NCI-H1048 (cell line): ENCODE data around the gene SULT1A3.
"Not testable (repeated sequence)": the region's sequence is repeated elsewhere in the genome, so short reads cannot be mapped to it uniquely, and the experiment has no call there.

Experiments used
- DNase-seq: peaks from one replicate; lab custom pipeline; 2025; lab: John Stamatoyannopoulos, UW

Gene SULT1A3

DNA sequence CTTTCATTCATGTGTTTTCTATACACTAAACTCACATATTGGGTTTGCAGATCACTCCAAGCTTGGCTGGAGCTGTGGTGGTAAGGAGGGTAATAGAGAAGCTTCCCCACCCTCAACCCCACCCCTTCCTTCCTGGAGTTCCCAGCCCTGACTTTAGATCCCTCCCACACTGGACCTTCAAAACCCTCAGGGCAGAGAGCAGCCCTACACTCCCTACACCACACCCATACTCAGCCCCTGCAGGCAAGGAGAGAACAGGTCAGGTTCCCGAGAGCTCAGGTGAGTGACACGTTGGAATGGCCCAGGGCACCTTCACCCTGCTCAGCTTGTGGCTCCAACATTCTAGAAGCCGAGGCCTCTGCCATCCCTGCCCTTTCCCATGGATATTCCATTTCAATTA, at the start of gene SULT1A3:
Gene SULT1A3, plus strand, starts transcription at position 207 of the 400 bp plus-strand sequence. CDS start 1,474 bp downstream, outside the sequence.
- DNase-seq = not testable (repeated sequence)

DNA sequence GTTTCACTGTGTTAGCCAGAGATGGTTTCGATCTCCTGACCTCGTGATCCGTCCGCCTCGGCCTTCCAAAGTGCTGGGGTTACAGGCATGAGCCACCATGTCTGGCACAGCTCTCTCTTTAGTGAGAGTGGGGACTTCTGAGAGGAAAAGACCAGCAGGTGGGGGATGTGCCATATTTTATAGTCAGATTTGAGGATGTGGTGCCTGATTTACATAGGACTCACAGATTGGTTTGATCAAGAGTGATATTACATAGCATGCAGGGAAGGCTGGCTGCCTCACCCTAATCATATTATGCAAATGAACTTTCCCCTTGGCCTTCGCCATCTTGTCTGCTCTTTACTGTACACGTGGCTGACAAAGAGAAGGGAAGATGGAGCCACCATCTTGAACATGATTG, 48.0 kb upstream of the SULT1A3 start:
- DNase-seq = no peak

DNA sequence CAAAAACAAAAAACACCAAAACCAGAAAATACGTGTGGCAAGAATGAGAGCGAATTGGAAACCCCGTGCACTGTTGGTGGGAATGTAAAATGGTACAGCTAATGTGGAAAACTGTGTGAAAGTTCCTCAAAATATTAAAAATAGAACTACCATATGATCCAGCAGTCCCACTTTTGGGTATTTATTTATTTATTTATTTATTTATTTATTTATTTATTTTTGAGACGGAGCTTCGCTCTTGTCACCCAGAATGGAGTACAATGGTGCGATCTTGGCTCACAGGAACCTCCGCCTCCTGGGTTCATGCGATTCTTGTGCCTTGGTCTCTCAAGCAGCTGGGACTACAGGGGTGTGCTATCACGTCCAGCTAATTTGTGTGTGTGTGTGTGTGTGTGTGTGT, 46.5 kb upstream of the SULT1A3 start:
- no peak for DNase-seq

DNA sequence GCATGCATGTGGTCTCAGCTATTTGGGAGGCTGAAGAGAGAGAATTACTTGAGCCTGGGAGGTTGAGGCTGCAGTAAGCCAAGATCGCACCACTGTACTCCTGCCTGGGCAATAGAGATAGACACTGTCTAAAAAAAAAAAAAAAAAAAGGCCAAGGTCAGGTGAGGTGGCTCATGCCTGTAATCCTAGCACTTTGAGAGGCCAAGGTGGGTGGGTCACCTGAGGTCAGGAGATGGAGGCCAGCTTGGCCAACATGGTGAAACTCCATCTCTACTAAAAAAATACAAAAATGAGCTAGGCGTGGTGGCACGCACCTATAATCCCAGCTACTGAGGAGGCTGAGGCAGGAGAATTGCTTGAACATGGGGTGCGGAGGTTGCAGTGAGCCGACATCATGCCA, 43.9 kb upstream of the SULT1A3 start:
- no peak for DNase-seq

DNA sequence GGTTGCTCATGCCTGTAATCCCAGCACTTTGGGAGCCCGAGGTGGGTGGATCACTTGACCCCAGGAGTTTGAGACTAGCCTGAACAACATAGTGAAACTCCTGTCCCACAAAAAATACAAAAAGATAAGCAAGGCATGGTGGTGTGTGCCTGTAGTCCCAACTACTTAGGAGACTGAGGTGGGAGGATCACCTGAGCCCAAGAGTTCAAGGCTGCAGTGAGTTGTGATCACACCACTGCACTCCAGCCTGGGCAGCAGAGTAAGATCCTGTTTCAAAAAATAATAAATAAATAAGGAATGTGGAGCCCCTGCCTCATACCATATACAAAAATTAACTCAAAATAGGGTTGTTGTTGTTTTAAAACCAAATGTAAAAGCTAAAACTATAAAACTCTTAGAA, 41.8 kb upstream of the SULT1A3 start:
- no peak for DNase-seq

DNA sequence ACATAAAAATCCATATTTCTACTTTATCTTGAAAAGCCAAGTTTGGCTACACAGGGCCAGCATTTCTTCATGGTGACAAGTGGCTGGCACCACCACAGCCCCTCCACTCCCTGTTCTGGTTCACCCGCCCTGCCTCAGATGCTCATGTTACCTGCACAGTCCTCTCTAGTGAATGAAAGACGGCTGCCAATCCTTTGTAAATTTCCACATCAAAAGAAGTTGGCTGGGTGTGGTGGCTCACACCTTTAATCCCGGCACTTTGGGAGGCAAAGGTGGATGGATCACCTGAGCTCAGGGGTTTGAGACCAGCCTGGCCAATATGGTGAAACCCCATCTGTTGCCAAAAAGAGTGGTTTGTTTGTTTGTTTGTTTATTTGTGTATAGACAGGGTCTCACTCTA, 35.5 kb upstream of the SULT1A3 start:
- DNase-seq = no peak

DNA sequence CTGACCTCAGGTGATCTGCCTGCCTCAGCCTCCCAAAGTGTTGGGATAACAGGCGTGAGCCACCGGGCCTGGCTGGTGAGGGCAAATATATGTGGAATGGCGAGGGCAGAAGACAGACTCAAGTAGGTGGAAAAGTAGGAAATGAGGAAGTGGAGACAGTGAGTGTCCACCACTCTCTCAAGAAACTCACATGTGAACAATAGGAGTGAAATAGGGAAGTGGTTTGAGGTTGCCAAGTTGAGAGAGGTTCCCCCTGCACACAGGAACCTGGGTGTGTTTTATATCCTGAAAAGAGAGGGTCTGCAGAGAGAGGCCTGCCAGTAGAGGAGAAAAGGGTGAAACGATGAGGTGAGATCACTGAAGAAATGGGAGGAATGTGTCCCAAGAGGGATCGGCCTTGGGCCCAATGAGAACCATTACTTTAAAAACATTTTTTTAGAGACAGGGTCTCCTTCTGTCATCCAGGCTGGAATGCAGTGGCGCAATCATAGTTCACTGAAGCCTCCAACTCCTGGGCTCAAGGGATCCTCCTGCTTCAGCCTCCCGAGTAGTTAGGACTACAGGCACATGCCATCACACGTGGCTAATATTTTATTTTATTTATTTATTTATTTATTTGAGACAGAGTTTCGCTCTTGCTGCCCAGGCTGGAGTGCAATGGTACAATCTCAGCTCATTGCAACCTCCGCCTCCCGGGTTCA, 32.7 kb upstream of the SULT1A3 start:
- DNase-seq = no peak

DNA sequence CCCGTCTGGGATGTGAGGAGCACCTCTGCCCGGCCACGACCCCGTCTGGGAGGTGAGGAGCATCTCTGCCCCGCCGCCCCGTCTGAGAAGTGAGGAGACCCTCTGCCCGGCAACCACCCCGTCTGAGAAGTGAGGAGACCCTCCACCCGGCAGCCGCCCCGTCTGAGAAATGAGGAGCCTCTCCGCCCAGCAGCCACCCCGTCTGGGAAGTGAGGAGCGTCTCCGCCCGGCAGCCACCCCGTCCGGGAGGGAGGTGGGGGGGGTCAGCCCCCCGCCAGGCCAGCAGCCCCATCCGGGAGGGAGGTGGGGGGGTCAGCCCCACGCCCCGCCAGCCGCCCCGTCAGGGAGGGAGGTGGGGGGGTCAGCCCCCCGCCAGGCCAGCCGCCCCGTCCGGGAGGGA, 30.3 kb upstream of the SULT1A3 start:
- DNase-seq = not testable (repeated sequence)

DNA sequence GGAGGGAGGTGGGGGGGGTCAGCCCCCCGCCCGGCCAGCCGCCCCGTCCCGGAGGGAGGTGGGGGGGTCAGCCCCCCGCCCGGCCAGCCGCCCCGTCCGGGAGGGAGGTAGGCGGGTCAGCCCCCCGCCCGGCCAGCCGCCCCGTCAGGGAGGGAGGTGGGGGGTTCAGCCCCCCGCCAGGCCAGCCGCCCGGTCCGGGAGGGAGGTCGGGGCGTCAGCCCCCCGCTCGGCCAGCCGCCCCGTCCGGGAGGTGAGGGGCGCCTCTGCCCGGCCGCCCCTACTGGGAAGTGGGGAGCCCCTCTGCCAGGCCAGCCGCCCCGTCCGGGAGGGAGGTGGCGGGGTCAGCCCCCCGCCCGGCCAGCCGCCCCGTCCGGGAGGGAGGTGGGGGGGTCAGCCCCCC, 29.6 kb upstream of the SULT1A3 start:
- not testable (repeated sequence) for DNase-seq

DNA sequence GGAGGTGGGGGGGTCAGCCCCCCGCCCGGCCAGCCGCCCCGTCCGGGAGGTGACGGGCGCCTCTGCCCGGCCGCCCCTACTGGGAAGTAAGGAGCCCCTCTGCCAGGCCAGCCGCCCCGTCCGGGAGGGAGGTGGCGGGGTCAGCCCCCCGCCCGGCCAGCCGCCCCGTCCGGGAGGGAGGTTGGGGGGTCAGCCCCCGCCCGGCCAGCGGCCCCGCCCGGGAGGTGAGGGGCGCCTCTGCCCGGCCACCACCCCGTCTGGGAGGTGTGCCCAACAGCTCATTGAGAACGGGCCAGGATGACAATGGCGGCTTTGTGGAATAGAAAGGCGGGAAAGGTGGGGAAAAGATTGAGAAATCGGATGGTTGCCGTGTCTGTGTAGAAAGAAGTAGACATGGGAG, 28.9 kb upstream of the SULT1A3 start:
- DNase-seq = not testable (repeated sequence)

DNA sequence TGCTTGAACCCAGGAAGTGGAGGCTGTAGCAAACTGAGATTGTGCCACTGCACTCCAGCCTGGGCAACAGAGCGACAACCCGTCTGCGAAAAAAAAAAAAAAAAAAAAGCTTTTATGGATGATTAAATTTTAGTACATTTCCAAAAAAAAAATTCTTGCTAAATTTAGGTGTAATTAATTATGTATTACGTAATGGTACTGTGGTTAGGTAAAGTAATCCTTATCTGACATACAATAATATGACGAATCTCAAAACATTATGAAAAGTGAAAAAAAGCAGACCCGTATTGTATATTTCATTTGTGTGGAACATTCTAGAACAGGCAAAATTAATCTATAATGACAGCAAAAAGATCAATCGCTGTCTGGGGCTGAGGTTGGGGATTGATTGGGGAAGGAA, 26.0 kb upstream of the SULT1A3 start:
- no peak for DNase-seq

DNA sequence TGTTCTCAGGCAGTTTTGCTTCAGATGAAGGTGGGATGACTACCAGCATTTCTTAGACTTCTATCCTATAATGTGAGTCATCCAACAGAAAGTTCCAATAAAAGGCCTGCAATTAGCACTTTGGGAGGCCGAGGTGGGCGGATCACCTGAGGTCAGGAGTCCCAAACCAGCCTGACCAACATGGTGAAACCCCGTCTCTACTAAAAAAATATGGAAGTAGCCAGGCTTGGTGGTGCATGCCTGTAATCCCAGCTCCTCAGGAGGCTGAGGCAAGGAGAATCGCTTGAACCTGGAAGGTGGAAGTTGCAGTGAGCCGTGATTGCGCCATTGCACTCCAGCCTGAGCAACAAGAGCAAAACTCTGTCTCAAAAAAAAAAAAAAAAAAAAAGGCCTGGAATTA, 22.2 kb upstream of the SULT1A3 start:
- not testable (repeated sequence) for DNase-seq

DNA sequence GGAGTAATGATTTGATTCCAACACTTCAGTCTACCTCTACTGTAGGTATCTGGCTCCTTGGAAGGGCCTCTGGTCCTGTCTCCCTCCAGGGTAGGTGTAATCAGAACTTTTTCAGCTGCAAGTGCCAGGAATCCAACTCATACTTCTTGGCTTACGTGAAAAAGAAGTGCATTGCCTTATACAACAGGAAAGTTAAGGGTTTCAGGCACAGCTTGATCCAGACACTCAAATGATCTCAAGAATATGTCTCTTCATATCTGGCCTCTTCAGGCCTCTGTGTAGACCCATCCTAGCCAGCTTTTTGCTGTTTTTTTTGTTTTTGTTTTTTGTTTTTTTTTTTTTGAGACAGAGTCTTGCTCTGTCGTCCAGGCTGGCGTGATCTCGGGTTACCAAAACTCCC, 19.9 kb upstream of the SULT1A3 start:
- no peak for DNase-seq

DNA sequence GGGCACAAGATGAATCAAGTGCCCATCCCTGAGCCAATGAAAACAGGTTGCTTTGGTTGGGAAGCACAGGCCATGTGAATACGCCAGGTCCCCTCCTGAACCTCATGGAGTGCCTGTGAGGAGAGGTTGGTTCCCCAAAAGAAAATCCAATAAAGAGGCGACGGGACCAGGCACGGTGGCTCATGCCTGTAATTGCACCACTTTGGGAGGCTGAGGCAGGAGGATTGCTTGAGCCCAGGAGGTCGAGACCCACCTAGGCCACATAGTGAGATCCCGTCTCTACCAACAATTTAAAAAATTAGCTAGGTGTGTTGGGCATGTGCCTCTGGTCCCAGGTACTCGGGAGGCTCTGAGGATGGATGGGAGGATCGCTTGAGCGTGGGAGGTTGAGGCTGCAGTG, 19.1 kb upstream of the SULT1A3 start:
- no peak for DNase-seq

DNA sequence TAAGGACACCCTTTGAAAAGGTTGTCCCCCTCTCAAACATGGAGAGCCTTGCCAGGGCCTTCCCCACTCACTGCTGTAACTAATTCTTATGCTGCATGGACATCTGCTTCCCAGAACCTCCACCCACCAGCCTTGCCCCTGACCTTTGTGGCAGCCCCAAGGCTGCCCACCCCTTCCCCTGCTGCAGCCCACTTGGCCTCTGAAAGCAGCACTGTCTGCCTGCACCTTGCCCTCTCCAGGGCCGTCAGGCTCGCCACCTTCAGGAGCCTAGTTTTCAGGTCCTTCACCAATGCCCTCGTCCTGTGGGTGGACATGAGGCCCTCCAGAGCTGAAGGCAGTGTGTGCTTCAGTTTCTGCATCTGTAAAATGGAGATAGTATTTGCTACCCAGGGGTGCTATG, 18.3 kb upstream of the SULT1A3 start:
- DNase-seq = no peak

DNA sequence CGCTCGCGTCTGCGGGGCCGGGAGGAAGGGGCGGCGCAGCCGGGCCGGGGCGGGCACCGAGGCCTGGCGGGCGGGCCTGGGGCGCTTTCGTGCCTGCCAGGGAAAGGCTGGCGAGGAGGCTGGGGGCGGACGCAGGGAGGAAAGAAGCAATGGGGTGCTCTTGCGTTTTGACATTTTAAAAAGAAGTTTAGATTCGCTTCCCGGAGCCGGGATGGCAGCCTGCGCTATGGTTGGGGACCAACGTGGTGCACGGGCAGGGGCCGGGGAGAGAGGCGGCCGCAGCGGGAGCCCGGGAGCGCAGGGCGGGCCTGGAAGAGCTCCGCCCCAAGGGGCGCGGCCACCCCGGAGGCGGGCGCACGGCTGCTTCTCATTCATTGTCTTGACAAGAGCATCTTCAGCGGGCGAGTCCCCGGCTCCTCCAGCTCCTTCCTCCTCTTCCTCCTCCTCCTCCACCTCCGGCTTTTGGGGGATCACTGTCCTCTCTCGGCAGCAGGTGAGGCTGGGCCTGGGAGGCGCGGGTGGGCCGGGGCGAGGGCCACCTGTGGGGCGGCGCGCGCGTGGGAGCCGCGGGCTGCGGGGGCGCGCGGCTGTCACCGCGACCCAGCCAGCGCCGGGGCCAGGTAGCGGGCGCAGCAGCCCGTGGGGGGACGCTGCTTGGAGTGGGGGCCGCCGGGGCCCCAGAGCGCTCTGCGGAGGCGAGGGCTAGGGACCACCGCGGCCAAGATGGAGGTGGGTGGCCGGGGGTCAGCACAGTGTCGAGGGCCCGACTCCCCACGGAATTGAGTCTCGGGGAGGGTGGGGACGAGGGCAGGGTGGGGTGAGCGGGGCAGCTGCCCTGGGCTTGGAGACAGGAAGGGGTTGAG, 15.6 kb upstream of the SULT1A3 start, which contains the start of gene CORO1A:
Gene CORO1A, plus strand, starts transcription at position 370 of the 863 bp plus-strand sequence. CDS start 1,608 bp downstream, outside the sequence.
- DNase-seq = no peak

DNA sequence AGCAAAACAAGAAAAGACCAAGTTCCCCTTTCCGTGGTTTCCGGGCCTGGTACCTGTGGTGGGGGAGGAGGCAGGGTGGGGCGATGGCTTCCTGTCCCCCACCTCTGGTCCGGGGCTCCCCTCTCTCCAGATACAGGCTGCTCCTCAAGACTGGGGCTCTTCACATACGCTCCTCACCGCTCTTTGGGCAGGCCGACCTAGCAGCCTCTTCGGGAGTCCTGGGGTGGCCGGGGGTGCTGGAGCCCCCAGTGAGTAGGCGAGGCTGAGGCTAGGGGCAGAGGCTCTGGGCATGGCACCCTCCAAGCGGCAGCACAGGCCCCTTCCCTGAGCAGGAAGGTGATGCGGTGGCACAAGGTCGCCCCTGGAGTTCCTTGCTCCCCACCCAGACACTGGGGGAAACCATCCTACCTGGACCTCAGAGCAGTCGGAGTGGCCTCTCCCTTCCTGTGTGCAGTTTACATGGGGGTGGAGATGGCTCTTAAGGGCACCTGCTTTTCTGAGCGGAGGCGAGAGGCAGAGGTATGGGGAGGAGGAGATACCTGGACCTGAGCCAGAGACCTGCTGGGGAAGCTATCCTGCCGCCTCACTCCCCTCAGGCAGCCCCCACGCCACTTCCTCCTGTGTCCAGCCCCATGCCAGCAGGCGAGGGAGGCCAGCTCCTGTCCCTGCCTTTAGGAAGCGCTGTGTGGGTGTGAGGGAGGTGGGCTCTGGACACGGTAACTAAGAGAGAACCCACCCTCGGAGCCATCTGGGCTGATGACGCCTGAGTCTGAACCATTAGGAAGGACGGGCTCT, 14.8 kb upstream of the SULT1A3 start:
- DNase-seq = no peak

DNA sequence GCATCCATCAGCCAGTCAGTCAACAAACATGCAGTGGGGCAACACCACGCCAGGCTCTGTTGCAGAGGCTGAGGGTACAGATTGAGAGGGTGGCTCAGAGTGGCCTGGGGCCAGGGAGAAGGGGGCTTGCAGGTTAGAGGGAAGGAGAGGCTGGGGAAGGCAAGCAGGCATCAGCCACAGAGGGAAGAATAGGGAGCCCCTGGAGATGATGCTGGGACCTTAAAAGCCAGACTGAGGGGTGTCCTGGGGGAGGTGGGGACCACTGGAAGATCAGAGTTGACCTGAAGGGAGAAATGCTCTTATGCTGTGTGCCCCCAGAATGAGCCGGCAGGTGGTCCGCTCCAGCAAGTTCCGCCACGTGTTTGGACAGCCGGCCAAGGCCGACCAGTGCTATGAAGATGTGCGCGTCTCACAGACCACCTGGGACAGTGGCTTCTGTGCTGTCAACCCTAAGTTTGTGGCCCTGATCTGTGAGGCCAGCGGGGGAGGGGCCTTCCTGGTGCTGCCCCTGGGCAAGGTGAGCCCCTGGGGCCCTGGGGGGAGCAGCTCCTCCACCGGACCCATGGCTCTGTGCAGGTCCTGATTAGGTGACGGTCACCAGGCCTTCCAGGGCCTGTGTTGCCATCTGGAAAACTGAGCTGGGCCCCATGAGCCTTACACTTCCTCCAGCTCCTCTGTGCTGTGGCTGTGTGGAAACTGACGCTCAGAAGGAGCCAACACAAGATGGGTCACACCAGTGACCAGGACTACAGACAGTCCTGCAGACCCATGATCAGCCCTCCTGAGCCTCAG, 14.0 kb upstream of the SULT1A3 start:
- DNase-seq = no peak

DNA sequence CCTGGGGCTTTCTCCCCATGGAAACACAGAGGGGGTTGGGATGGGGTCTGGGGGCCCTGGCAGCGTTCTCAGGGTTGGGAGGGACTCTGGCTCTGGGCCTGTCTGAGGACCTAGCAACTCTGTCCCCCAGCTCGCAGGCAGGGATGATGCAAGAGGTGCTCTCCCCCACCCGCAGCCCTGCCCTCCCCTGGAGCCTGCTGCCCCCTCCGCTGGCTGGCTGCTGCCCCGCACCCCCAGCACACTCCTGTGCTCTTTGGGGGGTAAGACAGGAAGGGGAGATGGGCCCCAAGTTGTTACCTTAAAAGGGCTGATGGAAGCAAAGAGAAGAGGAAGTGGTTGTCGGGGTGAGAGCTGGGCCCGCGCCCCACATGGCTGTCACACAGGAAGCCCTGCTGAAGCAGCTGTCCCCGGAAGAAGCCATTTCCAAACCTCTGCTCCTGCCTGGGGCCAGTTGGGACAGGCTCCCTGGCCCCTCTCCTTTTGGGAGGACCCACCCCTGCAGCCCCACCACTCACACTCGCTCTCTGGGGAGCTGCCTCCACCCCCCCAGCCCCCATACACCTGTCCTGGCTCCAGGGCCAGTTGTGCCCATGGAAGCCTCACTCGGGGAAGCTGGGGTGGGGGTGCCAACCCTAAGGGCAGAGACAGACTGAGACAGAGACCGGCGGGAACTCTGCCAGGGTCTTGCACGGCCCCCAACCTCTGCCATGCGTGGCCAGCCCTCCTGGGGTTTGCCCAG, 13.2 kb upstream of the SULT1A3 start:
- no peak for DNase-seq

DNA sequence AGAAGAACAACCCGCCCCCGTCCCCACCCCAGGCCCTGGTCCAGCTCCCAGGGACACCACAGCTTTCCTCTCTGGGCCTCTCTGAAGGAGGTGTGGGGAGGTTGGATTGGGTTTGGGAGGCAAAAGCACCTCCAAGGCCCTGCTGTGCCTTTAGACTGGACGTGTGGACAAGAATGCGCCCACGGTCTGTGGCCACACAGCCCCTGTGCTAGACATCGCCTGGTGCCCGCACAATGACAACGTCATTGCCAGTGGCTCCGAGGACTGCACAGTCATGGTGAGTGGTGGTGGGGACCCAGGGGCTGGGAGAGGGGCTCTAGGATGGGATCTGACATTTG, 12.6 kb upstream of the SULT1A3 start:
- DNase-seq = no peak
